Stimulated activated CD8-positive, alpha-beta memory T cell treated with anti-CD3 and anti-CD28 coated beads, Interleukin-2, amount 100 ng/mL, for 1 hour (primary cell): ENCODE data around the gene SERPINF2.
"Not testable (repeated sequence)": the region's sequence is repeated elsewhere in the genome, so short reads cannot be mapped to it uniquely, and the experiment has no call there.

Source experiments
- DNase-seq, 2 donors: peaks; one replicate each; pipeline ENCODE4 v3.0.0-alpha.2; 2020; ENCODE audit warnings: low read depth in 2 of 2

SERPINF2 gene

DNA sequence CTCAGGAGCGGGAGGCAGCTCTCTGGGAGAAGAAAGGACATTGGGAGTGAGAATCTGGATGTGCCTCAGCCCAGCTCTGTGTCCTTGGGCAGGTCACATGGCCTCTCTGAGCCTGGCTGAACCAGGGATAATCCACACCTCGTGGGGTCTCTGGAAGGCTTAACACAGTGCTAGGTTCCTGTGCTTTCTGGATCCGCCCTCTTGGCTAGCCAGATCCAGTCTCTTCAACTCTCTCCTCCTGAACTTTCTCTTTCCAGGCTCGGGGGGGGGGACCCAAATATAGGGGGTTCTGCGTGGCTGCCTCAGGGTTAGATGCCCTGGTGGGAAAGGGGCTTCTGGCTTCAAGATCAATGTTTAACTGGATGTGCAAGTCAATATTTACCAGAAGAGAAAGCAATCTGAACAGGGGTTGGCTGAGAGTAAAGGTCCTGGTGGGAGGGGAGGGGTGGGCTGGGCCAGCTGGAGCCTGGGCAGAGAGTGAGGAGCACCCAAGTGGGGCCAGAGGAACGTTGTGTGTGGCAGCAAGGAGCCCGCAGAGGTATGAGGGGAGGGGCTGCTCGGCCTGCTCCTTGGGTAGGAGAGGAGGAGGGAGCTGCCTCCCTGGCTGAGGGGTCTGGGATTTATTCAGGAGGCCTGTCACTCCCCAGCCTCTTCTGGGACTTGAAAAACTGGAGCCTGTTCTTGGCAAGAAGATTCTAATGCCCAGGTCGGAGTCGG, at the start of gene SERPINF2:
Gene SERPINF2, plus strand, starts transcription at position 501 of the 717 bp plus-strand sequence. CDS start 2,125 bp downstream, outside the sequence.
- DNase-seq, result no peak

DNA sequence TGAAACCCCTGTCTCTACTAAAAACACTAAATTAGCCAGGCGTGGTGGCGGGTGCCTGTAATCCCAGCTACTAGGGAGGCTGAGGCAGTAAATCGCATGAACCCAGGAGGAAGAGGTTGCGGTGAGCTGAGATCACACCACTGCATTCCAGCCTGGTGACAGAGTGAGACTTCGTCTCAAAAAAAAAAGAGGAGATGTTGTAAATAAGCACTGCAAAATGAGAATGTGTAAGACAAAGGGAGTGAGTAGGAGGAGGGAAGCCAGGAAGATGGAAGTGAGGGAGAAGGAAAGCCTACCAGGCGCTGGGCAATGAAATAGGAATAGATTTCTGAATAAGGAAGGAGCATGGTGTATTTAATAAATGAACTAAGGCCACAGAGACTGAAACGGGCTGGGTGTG, 49.3 kb upstream of the SERPINF2 start:
- no peak for DNase-seq

DNA sequence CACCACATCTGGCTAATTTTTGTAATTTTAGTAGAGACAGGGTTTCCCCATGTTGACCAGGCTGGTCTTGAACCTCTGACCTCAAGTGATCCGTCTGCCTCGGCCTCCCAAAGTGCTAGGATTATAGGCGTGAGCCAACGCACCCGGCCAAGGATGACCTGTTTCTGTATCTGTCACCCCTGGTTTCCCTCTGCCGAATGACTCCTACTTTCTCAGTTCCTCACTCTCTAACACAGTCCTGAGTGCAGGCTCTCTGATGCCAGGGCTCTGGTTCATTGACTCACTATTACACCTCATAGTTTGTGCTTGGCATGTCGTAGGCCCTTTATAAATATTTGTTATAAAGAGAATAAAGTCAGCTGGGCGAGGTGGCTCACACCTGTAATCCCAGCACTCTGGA, 47.3 kb upstream of the SERPINF2 start:
- DNase-seq, result no peak

DNA sequence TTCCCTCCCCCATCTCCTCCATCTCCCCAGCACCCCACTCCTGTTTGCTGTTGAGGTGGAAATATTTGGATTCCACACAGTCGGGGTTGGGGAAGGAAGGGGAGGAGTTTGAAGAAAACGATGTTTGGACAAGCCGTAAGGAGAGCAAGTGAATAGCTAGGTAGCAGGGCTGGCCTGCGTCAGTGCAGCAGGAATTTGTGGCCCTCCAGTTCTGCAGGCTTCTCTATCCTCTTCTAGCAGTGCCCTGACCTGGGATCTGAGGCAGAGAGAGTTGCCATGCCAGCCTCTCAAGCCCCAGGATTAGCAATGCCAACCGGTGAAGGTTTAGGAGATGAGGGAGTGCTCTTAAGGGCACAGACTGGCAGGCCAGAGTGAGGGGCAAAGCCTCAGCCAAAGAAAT, 45.0 kb upstream of the SERPINF2 start:
- no peak for DNase-seq

DNA sequence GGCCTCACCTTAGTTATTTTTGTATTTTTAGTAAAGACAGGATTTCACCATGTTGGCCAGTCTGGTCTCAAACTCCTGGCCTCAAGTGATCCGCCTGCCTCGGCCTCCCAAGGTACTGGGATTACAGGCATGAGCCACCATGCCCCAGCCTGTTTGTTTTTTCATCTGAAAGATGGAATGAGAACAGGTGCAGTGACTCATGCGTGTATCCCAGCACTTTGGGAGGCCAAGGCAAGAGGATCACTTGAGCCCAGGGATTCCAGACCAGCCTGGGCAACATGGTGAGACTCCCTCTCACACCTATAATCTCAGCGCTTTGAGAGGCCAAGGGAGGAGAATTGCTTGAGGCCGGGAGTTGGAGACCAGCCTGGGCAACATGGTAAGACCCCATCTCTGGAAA, 42.8 kb upstream of the SERPINF2 start:
- DNase-seq, result not testable (repeated sequence)

DNA sequence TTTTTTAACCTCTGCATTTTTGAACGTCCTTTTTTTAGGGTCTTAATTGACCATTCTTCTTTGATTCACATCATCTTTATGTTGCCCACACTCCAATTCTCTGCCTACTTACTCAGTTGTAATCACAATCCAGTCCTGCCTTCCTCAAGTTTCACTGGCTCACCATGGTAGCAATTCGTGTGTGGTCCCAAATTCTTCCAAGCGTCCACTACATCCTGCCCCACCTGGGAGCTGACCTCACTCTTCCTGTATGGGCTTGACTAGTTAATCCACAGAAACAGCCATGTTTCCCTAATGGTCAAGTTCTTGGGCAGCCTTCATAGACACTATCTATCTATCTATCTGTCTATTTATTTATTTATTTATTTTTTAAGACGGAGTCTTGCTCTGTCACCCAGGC, 39.6 kb upstream of the SERPINF2 start:
- DNase-seq, result no peak

DNA sequence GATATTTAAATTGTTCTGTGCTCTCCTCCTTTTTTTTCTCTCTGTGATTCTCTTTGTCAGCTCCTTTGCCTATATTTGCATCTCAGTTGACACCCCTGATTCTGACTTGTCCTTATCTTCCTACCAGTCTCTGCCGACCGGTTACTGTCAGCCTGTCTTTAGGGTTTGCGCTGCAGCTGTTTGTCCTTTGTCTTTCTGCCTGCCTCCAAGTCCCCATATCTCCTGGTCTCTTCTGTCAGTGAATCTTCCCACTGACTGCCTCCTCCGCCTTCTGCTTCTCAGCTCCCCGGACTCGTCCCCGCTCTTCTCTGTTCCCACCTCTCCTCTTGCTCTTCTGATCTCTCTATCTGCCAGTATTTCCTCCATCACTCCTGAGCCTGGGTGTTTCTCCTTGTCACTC, 37.7 kb upstream of the SERPINF2 start:
- no peak for DNase-seq

DNA sequence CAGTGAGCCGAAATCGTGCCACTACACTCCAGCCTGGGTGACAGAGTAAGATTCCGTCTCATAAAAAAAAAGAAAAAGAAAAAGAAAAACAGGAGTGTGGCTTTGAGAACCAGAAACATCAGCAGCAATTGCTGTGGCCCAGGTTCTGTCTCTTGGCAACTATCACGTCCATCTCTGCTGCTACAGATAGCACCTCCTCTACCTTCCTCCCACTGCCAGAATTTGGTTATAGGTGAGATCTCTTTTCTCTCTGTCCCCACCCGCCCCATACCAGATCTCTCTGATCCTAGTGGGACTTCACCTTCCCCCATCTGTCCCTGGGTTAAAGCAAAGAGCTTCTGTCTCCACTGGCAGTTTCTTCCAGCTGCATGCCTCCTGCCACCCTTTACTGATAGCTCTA, 35.6 kb upstream of the SERPINF2 start:
- DNase-seq, result no peak

DNA sequence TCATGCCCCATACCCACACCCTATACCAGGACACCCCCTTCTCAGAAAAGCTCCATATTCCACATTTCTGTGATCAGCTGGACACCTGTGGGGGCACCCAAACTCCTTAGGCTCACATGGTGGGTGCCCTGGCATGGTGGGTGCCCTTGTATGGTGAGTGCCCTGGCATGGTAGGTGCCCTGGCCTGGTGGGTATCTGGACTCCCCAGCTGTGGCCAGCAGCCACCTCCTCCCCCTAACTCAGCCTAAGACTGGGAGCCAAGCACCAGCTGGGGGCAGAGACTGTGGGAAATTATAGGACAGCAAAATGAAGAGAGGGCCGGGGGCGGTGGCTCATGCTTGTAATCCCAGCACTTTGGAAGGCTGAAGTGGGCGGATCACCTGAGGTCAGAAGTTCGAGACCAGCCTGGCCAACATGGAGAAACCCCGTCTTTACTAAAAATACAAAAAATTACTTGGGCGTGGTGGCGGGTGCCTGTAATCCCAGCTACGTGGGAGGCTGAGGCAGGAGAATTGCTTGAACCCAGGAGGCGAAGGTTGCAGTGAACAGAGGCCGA, 33.8 kb upstream of the SERPINF2 start:
- not testable (repeated sequence) for DNase-seq

DNA sequence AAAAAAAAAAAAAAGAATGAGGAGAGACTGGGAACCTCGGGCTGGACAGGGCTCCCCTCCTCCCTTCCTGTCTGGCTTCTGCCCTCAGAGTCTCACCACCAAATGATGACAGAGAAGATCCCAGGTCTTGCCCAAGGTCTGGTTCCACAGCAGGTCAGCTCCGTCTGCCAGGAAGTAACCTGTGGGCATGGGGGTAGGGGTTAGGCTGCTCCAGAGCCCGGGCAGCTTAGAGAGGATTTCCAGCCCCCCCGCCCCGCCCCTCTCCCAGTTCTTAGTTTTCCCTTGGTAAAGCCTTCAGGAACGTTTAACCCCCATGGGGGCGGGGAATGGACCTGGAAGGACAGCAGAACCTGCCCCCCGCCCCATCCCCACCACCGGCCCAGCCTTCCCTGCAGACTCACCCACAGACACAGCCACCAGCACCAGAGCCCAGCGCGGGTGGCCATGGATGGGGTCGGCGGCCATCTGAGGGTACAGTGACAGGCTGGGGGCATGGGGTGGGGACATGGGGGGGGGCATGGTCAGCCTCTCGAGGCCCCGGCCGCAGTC, 33.2 kb upstream of the SERPINF2 start:
- no peak for DNase-seq

DNA sequence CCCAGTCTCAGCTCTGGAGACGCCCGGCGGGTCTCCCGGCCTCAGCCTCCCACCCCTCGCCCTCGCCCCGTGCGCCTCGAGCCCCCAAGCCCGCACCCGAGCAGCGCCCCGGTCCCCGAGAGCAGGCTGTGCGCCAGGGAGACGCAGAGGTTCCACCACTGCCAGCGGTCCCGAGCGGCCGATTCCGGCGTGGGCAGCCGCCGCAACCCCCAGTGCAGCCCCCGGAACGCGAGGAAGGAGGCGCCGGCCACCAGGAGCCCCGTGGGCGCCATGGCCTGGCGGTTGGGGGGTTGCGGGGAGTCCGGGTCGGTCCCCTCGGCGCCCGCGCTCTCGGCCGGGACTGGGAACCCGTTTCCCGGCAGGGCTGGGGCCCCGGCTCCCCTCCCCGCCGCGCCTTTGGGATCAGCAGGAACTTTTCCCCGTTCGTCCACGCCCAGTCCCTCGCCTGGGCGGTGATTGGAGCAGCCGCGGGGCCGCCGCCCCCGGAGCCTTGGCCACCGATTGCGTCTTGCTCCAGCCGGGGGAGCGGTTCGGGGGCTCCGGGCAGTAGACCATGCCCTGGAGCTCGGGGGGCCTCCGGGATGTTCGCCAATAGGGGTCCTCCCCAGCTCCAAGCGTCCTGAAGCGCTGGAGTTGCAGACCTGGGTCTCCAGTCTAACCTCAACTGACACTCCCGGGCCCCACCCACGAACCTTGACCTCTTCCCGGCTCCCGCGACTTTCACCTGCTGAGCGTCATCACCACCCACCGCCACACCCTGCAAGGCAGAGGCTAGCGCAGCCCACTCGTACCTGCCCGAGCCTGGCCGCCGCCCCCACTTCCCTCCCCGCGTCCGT, 32.5 kb upstream of the SERPINF2 start, which contains the start of gene TLCD2:
Gene TLCD2, minus strand, starts transcription at position 407 of the 836 bp plus-strand sequence. Its CDS starts 135 bp downstream, at position 272.
- no peak for DNase-seq

DNA sequence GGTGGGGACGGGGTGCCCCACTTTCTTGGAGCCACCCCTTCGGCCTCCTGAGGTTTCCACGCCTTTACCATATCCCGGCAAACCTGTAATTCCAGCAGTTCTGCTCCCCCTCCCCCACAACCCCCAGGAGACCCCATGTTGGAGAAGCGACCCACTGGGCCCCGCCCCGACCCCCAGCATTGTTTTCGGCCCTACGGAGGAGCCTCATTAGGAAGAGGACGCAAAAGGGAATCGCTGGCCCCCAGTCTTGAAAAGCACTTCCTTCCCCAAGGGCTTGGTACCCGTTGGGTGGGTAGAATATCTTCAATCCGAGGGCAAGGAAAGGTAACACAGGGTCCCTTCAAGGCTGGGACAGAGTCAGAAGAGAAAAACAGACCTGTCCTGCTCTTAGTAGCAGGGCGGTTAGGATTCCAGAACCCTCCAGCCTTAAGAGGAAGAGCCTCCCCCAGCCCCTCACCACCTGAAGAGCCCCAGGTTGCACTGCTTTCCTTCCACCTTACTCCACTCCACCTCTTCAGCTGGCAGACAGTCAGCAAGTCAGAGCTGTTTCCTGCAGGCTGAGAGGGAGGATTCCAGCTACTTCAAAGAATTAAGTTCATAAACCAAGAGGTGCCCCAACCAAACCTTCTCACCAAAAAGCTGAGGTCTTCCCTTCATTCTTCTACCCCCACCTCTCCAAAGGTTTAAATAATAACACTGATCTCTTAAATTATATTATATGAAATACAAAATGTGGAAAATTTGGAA, 31.7 kb upstream of the SERPINF2 start:
- no peak for DNase-seq

DNA sequence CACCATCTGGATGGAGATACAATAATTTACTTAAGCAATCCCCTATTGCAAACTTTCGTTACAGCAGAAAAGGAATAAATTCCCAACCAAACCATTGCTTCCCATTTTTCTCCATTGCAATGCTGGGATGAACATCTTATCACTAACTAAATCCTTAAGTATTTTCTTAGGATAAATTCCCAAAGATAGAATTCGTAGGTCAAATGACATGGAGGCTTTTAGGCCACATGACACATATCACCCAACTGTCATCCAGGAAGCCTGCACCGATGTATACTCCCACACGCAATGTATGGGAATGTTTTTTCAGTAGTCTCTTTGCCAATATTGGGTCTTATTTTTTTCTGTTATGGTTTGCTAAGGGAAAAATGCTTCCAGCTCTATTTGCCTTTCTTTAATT, 30.9 kb upstream of the SERPINF2 start:
- DNase-seq, result no peak

DNA sequence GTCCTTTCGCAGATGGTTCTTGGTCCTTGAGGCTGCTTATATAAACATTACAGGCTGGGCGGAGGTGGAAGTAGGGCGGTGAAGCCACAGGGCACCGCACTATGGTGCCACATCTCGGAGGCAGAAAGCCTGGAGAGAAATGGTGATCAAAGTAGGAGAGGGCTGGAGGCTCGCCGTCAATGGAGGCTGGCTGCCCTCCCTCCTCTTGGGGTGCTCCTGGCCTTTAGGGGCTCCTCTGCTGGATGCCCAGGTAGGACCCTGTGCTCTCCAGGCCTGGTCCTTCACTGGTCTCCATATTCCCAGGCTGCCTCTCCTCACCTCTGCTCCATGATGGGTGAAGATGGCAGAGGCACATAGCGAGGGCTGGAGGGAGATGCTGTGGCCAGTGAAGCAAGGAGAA, 30.4 kb upstream of the SERPINF2 start:
- DNase-seq, result no peak

DNA sequence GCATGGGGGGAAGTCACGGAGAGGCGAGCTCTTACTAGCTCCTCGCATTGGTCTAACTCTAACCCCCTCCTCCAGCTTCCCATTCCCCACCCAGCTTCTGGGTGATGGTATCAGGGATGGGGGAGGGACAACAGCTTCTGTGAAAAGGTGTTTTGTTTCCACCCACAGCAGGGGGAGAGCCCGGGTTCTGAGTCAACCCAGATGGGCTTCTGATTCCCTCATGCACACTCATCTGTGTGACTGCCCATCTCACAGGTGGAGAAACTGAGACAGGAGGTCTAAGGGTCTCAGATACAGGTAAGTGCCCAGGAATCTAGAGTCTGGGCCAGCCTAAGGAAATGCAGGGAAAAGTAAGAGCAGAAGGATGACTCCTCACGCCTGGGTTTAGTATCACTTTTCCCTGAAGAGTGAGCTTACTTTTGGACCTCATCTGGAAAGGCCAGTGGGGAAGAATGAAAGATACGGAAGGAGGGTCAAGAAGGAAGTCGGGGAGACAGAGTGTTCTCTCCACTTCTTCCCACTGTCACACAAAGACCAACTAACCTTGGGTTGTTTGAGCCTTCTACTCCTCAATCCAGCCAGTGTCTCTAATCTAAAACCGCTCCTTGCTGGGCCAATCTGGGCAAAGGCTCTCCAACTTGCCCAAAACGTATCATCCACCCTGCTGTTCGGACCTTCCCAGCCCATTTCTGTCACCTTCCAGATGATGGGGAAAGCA, 29.4 kb upstream of the SERPINF2 start:
- DNase-seq, result no peak

DNA sequence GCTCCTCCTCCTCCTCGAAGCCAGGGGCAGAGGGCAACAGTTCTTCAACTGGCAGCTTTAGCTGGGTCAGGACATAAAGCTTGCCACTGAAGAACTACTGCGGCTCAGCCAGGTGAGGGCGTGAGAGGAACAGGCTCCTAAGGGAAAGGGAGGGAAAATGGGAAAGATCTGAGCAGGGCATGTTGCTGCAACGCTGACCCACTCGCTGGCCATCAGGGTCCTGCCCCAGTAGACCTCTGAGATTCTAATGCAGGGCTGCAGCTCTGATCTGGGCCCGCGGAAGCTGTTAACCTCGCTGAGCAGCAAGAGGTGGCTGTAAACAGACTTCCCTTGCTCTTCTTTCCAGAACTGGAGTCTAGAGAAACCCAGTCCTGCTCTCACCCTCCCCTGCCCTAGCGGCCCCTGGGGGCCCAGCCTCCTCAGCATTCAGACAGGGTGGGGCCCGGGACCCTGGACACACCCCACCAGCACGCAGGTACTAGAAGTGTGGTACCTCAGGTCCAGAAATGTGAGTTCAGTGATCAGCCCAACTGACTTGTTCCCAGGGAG, 28.7 kb upstream of the SERPINF2 start:
- DNase-seq, result no peak

DNA sequence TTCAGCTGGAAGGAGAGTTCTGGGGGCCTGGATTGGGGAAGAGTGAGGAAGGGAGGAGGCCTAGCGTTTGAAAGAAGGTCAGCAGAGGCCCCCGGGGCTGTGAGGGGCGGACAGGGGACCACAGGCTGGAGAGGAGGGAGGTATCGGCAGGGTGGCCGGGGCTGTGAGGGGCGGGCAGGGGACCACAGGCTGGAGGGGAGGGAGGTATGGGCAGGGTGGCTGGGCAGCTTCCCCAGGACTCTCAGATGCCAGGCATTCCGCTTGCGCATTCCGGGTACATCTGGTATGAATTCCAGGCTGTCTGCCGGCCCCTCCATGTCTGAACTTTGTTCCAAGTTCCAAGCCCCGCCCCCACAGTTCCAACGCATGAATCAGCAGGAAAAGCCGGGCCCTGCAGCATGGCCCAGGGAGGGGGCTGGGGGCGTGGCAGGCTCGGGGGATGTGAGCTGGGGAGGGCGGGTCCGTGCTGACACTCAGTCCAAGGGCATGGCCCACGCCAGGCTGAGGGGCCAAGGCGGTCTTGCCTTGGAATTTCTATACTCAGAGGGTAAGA, 28.2 kb upstream of the SERPINF2 start:
- no peak for DNase-seq

DNA sequence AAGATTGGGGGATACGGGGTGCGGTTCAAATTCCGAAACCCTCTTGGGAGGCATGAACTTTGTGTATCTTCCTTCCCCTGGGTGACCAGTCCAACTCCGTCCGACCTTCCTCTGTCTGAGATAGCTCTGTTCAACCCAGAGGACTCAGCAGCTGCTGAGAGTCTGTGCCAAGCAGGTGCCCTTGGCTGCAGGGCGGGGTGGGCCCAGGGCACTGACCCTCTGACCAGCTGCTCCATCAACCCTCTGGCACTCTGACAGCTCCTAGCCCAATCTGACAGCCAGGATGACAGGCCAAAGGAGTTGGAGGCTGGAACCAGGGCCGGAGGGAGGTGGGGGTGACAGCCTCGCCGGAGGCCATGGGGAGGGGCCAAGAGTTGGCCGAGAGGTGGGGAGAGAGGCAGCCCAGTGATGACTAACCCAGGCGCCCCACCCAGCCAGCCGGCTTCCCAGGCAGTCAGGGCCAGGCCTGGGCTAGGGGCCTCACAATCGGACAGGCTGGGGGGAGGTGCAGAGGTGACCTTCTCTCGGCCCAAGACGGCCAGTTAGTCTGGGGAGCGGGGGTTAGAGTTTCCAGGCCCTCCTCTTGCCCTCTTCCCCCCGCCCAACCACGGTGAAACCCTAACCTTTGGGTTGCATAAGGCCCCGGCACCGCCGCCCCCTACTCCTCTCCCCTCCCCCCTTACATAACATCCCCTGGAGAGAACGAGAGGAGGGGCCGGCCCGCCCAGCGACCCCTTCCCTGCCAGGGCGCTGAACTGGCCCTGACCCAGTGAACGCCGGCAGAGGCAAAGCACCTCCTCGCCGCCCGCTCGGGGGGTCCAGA, 27.5 kb upstream of the SERPINF2 start:
- no peak for DNase-seq

DNA sequence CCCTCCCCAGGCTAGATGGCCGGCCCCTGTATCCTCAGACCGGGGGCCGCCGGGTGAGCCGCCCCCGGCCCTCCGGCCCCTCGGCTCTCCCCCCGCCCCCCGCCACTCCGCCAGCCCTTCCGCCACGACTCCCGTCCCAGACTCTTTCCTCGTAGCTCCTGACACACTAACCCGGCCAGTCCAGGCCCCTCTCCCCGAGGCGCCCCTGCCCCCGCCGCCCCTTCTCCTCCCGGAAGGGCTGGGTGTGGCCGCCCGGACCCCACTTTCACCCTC, 26.9 kb upstream of the SERPINF2 start:
- DNase-seq, result no peak
